A549 (cell line): Measurements from ENCODE around the gene FUS. TPM values are rescaled to one million over a fixed set of nuclear protein-coding genes. Genes with fewer than 3 reads are reported as not detected.

Source experiments
- ATAC-seq, 2 experiments: fragments of 200-7000 bp in 1 of 2; fragments of >200 bp in 1 of 2; cut with Nextera tagmentation in 1 of 2; cut with Tn5 transposase in 1 of 2; 3 replicates each; pipeline versions ENCODE4 v1.8.0 to v1.9.1; 2018 to 2020; ENCODE audit warnings: mild to moderate bottlenecking in 1 of 2, moderate library complexity in 1 of 2
- CTCF ChIA-PET: fragments of 300-600 bp; sonication (Branson Sonifier 250); formaldehyde crosslinking; extraction: SDS; loops from one replicate; lab custom pipeline; 2021; ENCODE audit warnings: antibody characterized with exemption, inconsistent platforms; lab: Yijun Ruan, JAX
- POLR2A ChIA-PET: fragments of 350-600 bp; formaldehyde crosslinking; extraction: SDS; loops from one replicate; lab custom pipeline; 2021; ENCODE audit warnings: antibody characterized with exemption, inconsistent platforms; lab: Yijun Ruan, JAX
- DNase-seq, 2 experiments: peaks; one replicate each; pipeline versions ENCODE4 v3.0.0 to v3.0.0-alpha.2; 2011 to 2016; ENCODE audit warnings: low read depth in 1 of 2, low spot score in 1 of 2
- FAIRE-seq: peaks from 2 replicates; lab custom pipeline; 2011; peaks lifted over from hg19 to GRCh38; lab: Jason Lieb, UNC
- H3K27ac ChIP-seq, 2 experiments: fragments of >200 bp; sonication (Bioruptor Twin); formaldehyde crosslinking; 3 replicates each; pipeline ENCODE4 v1.5.1; 2016 to 2017
- H3K4me1 ChIP-seq: fragments of >200 bp; sonication (Bioruptor Twin); formaldehyde crosslinking; 3 replicates; pipeline ENCODE4 v1.6.1; 2016
- H3K4me2 ChIP-seq: fragments of >200 bp; sonication (Bioruptor Twin); formaldehyde crosslinking; 3 replicates; pipeline ENCODE4 v1.6.1; 2016
- H3K4me3 ChIP-seq: fragments of >200 bp; sonication (Bioruptor Twin); formaldehyde crosslinking; 3 replicates; pipeline ENCODE4 v1.5.1; 2016
- H3K9me3 ChIP-seq: fragments of >200 bp; sonication (Bioruptor Twin); formaldehyde crosslinking; 3 replicates; pipeline ENCODE4 v1.6.1; 2016
- BCL3 ChIP-seq: fragments of >200 bp; sonication (Bioruptor Twin); formaldehyde crosslinking; IDR thresholded peaks from 3 replicates; pipeline ENCODE4 v1.6.1; 2016
- BHLHE40 ChIP-seq: IDR thresholded peaks from 2 replicates; pipeline ENCODE4 v1.6.1; 2012; ENCODE audit warnings: low read depth, low read length, inconsistent platforms
- CBX8 ChIP-seq: fragments of 200-600 bp; sonication (generic); IDR thresholded peaks from 2 replicates; pipeline ENCODE4 v1.6.1; 2016
- CHD4 ChIP-seq: fragments of 200-600 bp; sonication (generic); IDR thresholded peaks from 2 replicates; pipeline ENCODE4 v1.6.1; 2016; ENCODE audit warnings: antibody characterized with exemption, mild to moderate bottlenecking, borderline replicate concordance
- CTCF ChIP-seq: fragments of >200 bp; sonication (Bioruptor Twin); formaldehyde crosslinking; IDR thresholded peaks from 3 replicates; pipeline ENCODE4 v1.5.1; 2016
- E2F6 ChIP-seq: IDR thresholded peaks from 2 replicates; pipeline ENCODE4 v1.6.1; 2012; ENCODE audit warnings: low read depth, borderline replicate concordance
- EHMT2 ChIP-seq: fragments of 200-600 bp; sonication (generic); IDR thresholded peaks from 2 replicates; pipeline ENCODE4 v1.6.1; 2016; ENCODE audit warnings: antibody characterized with exemption, low read depth, mild to moderate bottlenecking, moderate library complexity
- EP300 ChIP-seq, 2 experiments: fragments of >200 bp; sonication (Bioruptor Twin); formaldehyde crosslinking; IDR thresholded peaks; 2 replicates in 1 of 2; 3 replicates in 1 of 2; pipeline ENCODE4 v1.6.1; 2016 to 2017
- FOXS1 ChIP-seq: fragments of 250-450 bp; sonication (Bioruptor Pico); IDR thresholded peaks from 2 replicates; pipeline ENCODE4 v1.5.0; 2020; ENCODE audit warnings: mild to moderate bottlenecking, moderate library complexity
- HES2 ChIP-seq: fragments of >200 bp; sonication (Bioruptor Twin); formaldehyde crosslinking; IDR thresholded peaks from 2 replicates; pipeline ENCODE4 v1.6.1; 2016
- HMGXB4 ChIP-seq: fragments of 250-450 bp; sonication (Bioruptor Pico); IDR thresholded peaks from 2 replicates; pipeline ENCODE4 v1.5.0; 2021; ENCODE audit warnings: mild to moderate bottlenecking, moderate library complexity, borderline replicate concordance
- HOXA7 ChIP-seq: fragments of 250-450 bp; sonication (Bioruptor Pico); IDR thresholded peaks from 2 replicates; pipeline ENCODE4 v1.5.0; 2020; ENCODE audit warnings: mild to moderate bottlenecking, moderate library complexity
- HOXB13 ChIP-seq: fragments of 250-450 bp; sonication (Bioruptor Pico); IDR thresholded peaks from 2 replicates; pipeline ENCODE4 v1.5.0; 2020; ENCODE audit warnings: low read depth, mild to moderate bottlenecking, moderate library complexity
- KDM1A ChIP-seq: fragments of 200-600 bp; sonication (generic); IDR thresholded peaks from 2 replicates; pipeline ENCODE4 v1.6.1; 2016; ENCODE audit warnings: low read depth, mild to moderate bottlenecking
- KDM5A ChIP-seq: fragments of 200-600 bp; sonication (generic); IDR thresholded peaks from 2 replicates; pipeline ENCODE4 v1.6.1; 2016; ENCODE audit warnings: antibody characterized with exemption, mild to moderate bottlenecking
- MAZ ChIP-seq: fragments of 150-350 bp; IDR thresholded peaks from 2 replicates; pipeline ENCODE4 v1.6.1; 2014; ENCODE audit warnings: antibody characterized with exemption, low read depth, low read length, borderline replicate concordance
- MYC ChIP-seq: IDR thresholded peaks from 2 replicates; pipeline ENCODE4 v1.6.1; 2012; ENCODE audit warnings: mild to moderate bottlenecking, inconsistent platforms, low read length, improper control_type of control experiment, borderline replicate concordance
- NFE2L2 ChIP-seq: fragments of 150-350 bp; conservative IDR thresholded peaks from 2 replicates; pipeline ENCODE4 v1.6.1; 2014; ENCODE audit warnings: low read length
- NPAS2 ChIP-seq: fragments of 250-450 bp; sonication (Bioruptor Pico); IDR thresholded peaks from 2 replicates; pipeline ENCODE4 v1.8.0; 2022; ENCODE audit warnings: mild to moderate bottlenecking, moderate library complexity, borderline replicate concordance
- PBX3 ChIP-seq: IDR thresholded peaks from 2 replicates; pipeline ENCODE4 v1.6.1; 2012
- POLR2A ChIP-seq: IDR thresholded peaks from 2 replicates; pipeline ENCODE4 v1.6.1; 2012; ENCODE audit warnings: mild to moderate bottlenecking, low read length
- RCOR1 ChIP-seq: fragments of 150-350 bp; IDR thresholded peaks from 2 replicates; pipeline ENCODE4 v1.6.1; 2014; ENCODE audit warnings: antibody characterized with exemption, low read length, low read depth
- RNF2 ChIP-seq: fragments of 200-600 bp; sonication (generic); IDR thresholded peaks from 2 replicates; pipeline ENCODE4 v1.6.1; 2016; ENCODE audit warnings: low read depth, mild to moderate bottlenecking, antibody characterized with exemption, moderate library complexity, borderline replicate concordance
- SREBF2 ChIP-seq: fragments of 450-650 bp; IDR thresholded peaks from 2 replicates; pipeline ENCODE4 v1.6.1; 2014; ENCODE audit warnings: mild to moderate bottlenecking, moderate library complexity
- TFCP2L1 ChIP-seq: fragments of 250-450 bp; sonication (Bioruptor Pico); IDR thresholded peaks from 2 replicates; pipeline ENCODE4 v1.5.0; 2021; ENCODE audit warnings: mild to moderate bottlenecking
- TP53 ChIP-seq: fragments of 250-450 bp; sonication (Bioruptor Pico); IDR thresholded peaks from 2 replicates; pipeline ENCODE4 v1.5.0; 2021; ENCODE audit warnings: mild to moderate bottlenecking, moderate library complexity
- USF2 ChIP-seq: fragments of 450-650 bp; IDR thresholded peaks from 2 replicates; pipeline ENCODE4 v1.6.1; 2014; ENCODE audit warnings: antibody characterized with exemption
- ZFP36 ChIP-seq: fragments of 450-650 bp; IDR thresholded peaks from 2 replicates; pipeline ENCODE4 v1.6.1; 2014; ENCODE audit warnings: borderline replicate concordance; ENCODE audit not compliant: partially characterized antibody
- WGBS: methylation state at CpG from one replicate; pipeline ENCODE4 v1.1.6; 2017; ENCODE audit errors: missing lambda C conversion rate; 5-methylcytosine and 5-hydroxymethylcytosine counted together
- polyA plus RNA-seq, 4 experiments: library from polyadenylated mRNA; depleted of rRNA in 3 of 4; stranded (reverse); fragments of >200 nt; fragmentation: RNase III in 1 of 4; extraction: RNeasy Plus Mini Kit Qiagen cat#74134 plus additional on column Dnase treatment in 1 of 4; gene quantifications; 2 replicates in 3 of 4; 3 replicates in 1 of 4; pipeline ENCODE4 v1.2.3, GENCODE V29; 2011 to 2017

Gene FUS
- polyA plus RNA-seq, 2 of the 4 experiments (the other 2 are of a cell fraction), result 224 to 740 TPM

GRCh38 chr16:31217136-31217530, 37.2 kb downstream of the FUS start:
- H3K4me1 ChIP-seq, result peaks cover 5% of the 10 kb centered on the region; the same call in 2 of the 3 replicates
- no peak overlapping the region for H3K4me3 ChIP-seq
- no peak overlapping the region for H3K4me2 ChIP-seq
- ChIA-PET POLR2A (interaction anchor here (1.8 kb wide), 1 partner anchor 37 kb away, joined by 8 read pairs; the partner anchor contains the start of gene FUS), CTCF (no interaction called here)
- H3K9me3 ChIP-seq, result no peaks in the 10 kb centered on the region
- DNase-seq, result no peak
- 17% methylated on average over 4 of the region's 4 CpGs for WGBS
- TF ChIP-seq CHD4, result no peak
- TF ChIP-seq FOXS1 (CRISPR knock-in tag), result no peak
- TF ChIP-seq TFCP2L1 (CRISPR knock-in tag), result no peak
- no peak for TF ChIP-seq HES2
- no peak for TF ChIP-seq NFE2L2
- no peak for TF ChIP-seq EHMT2
- no peak for TF ChIP-seq POLR2A
- TF ChIP-seq RCOR1, result no peak
- TF ChIP-seq PBX3, result no peak
- no peak for TF ChIP-seq CBX8
- no peak for TF ChIP-seq BHLHE40
- TF ChIP-seq TP53 (CRISPR knock-in tag), result no peak
- no peak for TF ChIP-seq MAZ
- no peak for TF ChIP-seq USF2
- TF ChIP-seq E2F6, result no peak
- TF ChIP-seq KDM5A, result no peak
- ATAC-seq, result no peak
- no peak overlapping the region for H3K27ac ChIP-seq
- no peak for FAIRE-seq

GRCh38 chr16:31219154-31219741, 39.3 kb downstream of the FUS start:
- peaks cover 5% of the 10 kb centered on the region; the same call in 2 of the 3 replicates for H3K4me1 ChIP-seq
- ATAC-seq (no peak), FAIRE-seq (no peak), DNase-seq (no peak)
- POLR2A ChIA-PET, result no interaction called here
- no peak overlapping the region for H3K4me3 ChIP-seq
- H3K4me2 ChIP-seq, result no peak overlapping the region
- H3K27ac ChIP-seq, result no peak overlapping the region
- no peaks in the 10 kb centered on the region for H3K9me3 ChIP-seq
- WGBS, result 91% methylated on average over 6 of the region's 15 CpGs
- TF ChIP-seq TP53 (CRISPR knock-in tag) (no peak), TFCP2L1 (CRISPR knock-in tag) (no peak), ZFP36 (no peak), CTCF (no peak), KDM1A (no peak), NPAS2 (CRISPR knock-in tag) (no peak), RNF2 (no peak), HOXB13 (CRISPR knock-in tag) (no peak), SREBF2 (no peak), KDM5A (no peak), RCOR1 (no peak), MAZ (no peak), HMGXB4 (no peak), BCL3 (no peak), POLR2A (no peak), EP300 (IDR thresholded peaks at IDR 0.05) (no peak), MYC (no peak), HOXA7 (CRISPR knock-in tag) (no peak)
- CTCF ChIA-PET, result no interaction called here
